Activated CD4-positive, alpha-beta memory T cell treated with anti-CD3 and anti-CD28 coated beads for 36 hours (primary cell): ENCODE data around the gene PTPRN2. TPM values are rescaled to one million over a fixed set of nuclear protein-coding genes. Genes with fewer than 3 reads are reported as not detected.
"Not testable (repeated sequence)": the region's sequence is repeated elsewhere in the genome, so short reads cannot be mapped to it uniquely, and the experiment has no call there.

Source experiments
- CTCF ChIA-PET: fragments of 350-600 bp; sonication (Branson Sonifier 250); formaldehyde crosslinking; loops from one replicate; lab custom pipeline; 2021; ENCODE audit warnings: antibody characterized with exemption, inconsistent platforms; lab: Charles Lee
- POLR2A ChIA-PET: fragments of 350-600 bp; sonication (Branson Sonifier 250); formaldehyde crosslinking; loops from one replicate; lab custom pipeline; 2021; ENCODE audit warnings: antibody characterized with exemption; lab: Charles Lee
- DNase-seq: peaks from one replicate; pipeline ENCODE4 v3.0.0-alpha.2; 2020
- H3K27ac Mint-ChIP-seq: one replicate; pipeline ENCODE4 v1.8.0; 2021; ENCODE audit warnings: mixed read lengths
- H3K27me3 Mint-ChIP-seq: one replicate; pipeline ENCODE4 v1.8.0; 2021; ENCODE audit warnings: mixed read lengths
- H3K36me3 Mint-ChIP-seq: one replicate; pipeline ENCODE4 v1.8.0; 2021; ENCODE audit warnings: mixed read lengths
- H3K4me1 Mint-ChIP-seq: one replicate; pipeline ENCODE4 v1.8.0; 2021; ENCODE audit warnings: low read depth, mixed read lengths
- H3K4me3 Mint-ChIP-seq: one replicate; pipeline ENCODE4 v1.8.0; 2021; ENCODE audit warnings: mild to moderate bottlenecking, mixed read lengths
- H3K9me3 Mint-ChIP-seq: one replicate; pipeline ENCODE4 v1.8.0; 2021; ENCODE audit warnings: mixed read lengths
- intact Hi-C: fragments of 100-400 bp; cut with micrococcal nuclease; formaldehyde crosslinking; loops from one replicate; pipeline ENCODE4 v1.15.1; 2023
- total RNA-seq, 2 experiments: library from RNA; stranded (reverse); gene quantifications; one replicate each; pipeline ENCODE4 v1.2.3, GENCODE V29; 2021

Gene PTPRN2
- total RNA-seq, 2 experiments from 2014 or later = 0.51 to 0.64 TPM

- H3K9me3 Mint-ChIP-seq = peaks cover 16% of the 10 kb centered on the region
- intact Hi-C loops = loop anchor here (1.0 to 2.0 kb wide), 3 partner anchors 8 to 66 kb away; no protein-coding TSS in a partner anchor
- peak overlapping the region; percentile 38 for H3K27ac Mint-ChIP-seq
- H3K27me3 Mint-ChIP-seq = peaks cover 4% of the 10 kb centered on the region
- ChIA-PET CTCF (no interaction called here), POLR2A (no interaction called here)
- peaks cover 10% of the 10 kb centered on the region for H3K36me3 Mint-ChIP-seq
- H3K4me3 Mint-ChIP-seq = peak overlapping the region; percentile 59
- peaks cover 26% of the 10 kb centered on the region for H3K4me1 Mint-ChIP-seq
- DNase-seq = peak; percentile 17
Observed at GRCh38 chr7:157503229-157503628, 1084.4 kb downstream of the PTPRN2 start.

DNA sequence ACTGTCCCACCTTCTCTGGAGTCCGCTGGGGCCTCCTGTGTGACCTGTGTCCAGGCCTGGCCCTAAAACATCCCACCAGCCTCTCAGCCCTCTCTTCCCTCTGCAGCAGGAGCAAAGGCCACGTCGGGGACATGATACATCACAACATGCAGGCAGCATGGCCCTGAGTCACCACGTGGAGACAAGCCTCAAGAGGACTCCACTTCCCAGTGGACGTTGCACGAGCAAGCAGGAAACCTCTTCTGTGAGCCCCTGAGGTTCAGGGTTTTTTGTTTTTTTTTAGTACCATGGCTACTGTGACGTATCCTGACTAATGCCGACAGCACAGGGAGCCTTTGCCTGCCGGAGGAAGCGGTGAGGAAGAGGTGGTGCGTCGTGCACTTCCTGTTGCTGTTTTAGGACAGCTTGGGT is 1084.9 kb downstream of the PTPRN2 start:
- CTCF ChIA-PET = no interaction called here
- peaks cover 26% of the 10 kb centered on the region for H3K4me1 Mint-ChIP-seq
- H3K27me3 Mint-ChIP-seq = peaks cover 4% of the 10 kb centered on the region
- peak; percentile 80 for DNase-seq
- H3K27ac Mint-ChIP-seq = peak overlapping the region; percentile 38
- POLR2A ChIA-PET = no interaction called here
- peaks cover 10% of the 10 kb centered on the region for H3K36me3 Mint-ChIP-seq
- peaks cover 16% of the 10 kb centered on the region for H3K9me3 Mint-ChIP-seq
- peak overlapping the region; percentile 59 for H3K4me3 Mint-ChIP-seq
- intact Hi-C loops = loop anchor here (1.0 to 2.0 kb wide), 3 partner anchors 7 to 66 kb away; no protein-coding TSS in a partner anchor

GRCh38 chr7:157501581-157501980 is 1086.0 kb downstream of the PTPRN2 start:
- peak; percentile 58 for DNase-seq
- Mint-ChIP-seq H3K27me3 (no peaks in the 10 kb centered on the region), H3K9me3 (peaks cover 15% of the 10 kb centered on the region), H3K36me3 (peaks cover 7% of the 10 kb centered on the region), H3K4me1 (peaks cover 26% of the 10 kb centered on the region), H3K4me3 (no peak overlapping the region), H3K27ac (no peak overlapping the region)
- POLR2A ChIA-PET = no interaction called here
- CTCF ChIA-PET = interaction anchor here (1.6 kb wide), 1 partner anchor 69 kb away, joined by 5 read pairs; no protein-coding TSS in a partner anchor
- intact Hi-C loops = no loop called here

DNA sequence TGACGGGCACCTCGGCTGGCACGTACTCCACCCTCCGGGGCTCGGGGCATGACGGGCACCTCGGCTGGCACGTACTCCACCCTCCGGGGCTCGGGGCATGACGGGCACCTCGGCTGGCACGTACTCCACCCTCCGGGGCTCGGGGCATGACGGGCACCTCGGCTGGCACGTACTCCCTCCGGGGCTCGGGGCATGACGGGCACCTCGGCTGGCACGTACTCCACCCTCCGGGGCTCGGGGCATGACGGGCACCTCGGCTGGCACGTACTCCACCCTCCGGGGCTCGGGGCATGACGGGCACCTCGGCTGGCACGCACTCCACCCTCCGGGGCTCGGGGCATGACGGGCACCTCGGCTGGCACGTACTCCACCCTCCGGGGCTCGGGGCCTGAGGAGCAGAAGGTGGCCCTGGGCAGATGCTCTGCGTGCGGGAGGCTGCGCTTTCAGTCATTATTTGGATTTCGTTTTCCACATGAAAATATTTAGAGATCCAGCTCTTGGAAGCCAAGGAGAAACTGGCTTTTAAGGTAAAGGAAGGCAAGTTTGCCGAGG is 1086.6 kb downstream of the PTPRN2 start:
- CTCF ChIA-PET = interaction anchor here (1.6 kb wide), 1 partner anchor 69 kb away, joined by 5 read pairs; no protein-coding TSS in a partner anchor
- Mint-ChIP-seq H3K4me1 (peaks cover 31% of the 10 kb centered on the region), H3K9me3 (peaks cover 13% of the 10 kb centered on the region)
- H3K27me3 Mint-ChIP-seq, POLR2A ChIA-PET, H3K27ac Mint-ChIP-seq, H3K36me3 Mint-ChIP-seq, DNase-seq, H3K4me3 Mint-ChIP-seq, intact Hi-C loops: not testable (repeated sequence)

- ChIA-PET CTCF (interaction anchor here (1.6 kb wide), 1 partner anchor 68 kb away, joined by 5 read pairs; no protein-coding TSS in a partner anchor), POLR2A (no interaction called here)
- DNase-seq = peak; percentile 8
- H3K27ac Mint-ChIP-seq = no peak overlapping the region
- H3K27me3 Mint-ChIP-seq = no peaks in the 10 kb centered on the region
- peaks cover 37% of the 10 kb centered on the region for H3K4me1 Mint-ChIP-seq
- peaks cover 6% of the 10 kb centered on the region for H3K9me3 Mint-ChIP-seq
- intact Hi-C loops = no loop called here
- H3K4me3 Mint-ChIP-seq = no peak overlapping the region
- no peaks in the 10 kb centered on the region for H3K36me3 Mint-ChIP-seq
Observed at GRCh38 chr7:157500171-157500960, 1087.3 kb downstream of the PTPRN2 start.

- H3K36me3 Mint-ChIP-seq = no peaks in the 10 kb centered on the region
- peak; percentile 1 for DNase-seq
- CTCF ChIA-PET = no interaction called here
- POLR2A ChIA-PET = no interaction called here
- peaks cover 43% of the 10 kb centered on the region for H3K4me1 Mint-ChIP-seq
- peaks cover 3% of the 10 kb centered on the region for H3K9me3 Mint-ChIP-seq
- H3K27ac Mint-ChIP-seq = no peak overlapping the region
- intact Hi-C loops = no loop called here
- no peak overlapping the region for H3K4me3 Mint-ChIP-seq
- H3K27me3 Mint-ChIP-seq = no peaks in the 10 kb centered on the region
Observed at GRCh38 chr7:157499835-157500153, 1087.8 kb downstream of the PTPRN2 start.

GRCh38 chr7:157499121-157499834 is 1088.3 kb downstream of the PTPRN2 start:
- ChIA-PET CTCF (no interaction called here), POLR2A (no interaction called here)
- H3K27ac Mint-ChIP-seq = no peak overlapping the region
- peaks cover 3% of the 10 kb centered on the region for H3K9me3 Mint-ChIP-seq
- peaks cover 48% of the 10 kb centered on the region for H3K4me1 Mint-ChIP-seq
- intact Hi-C loops = no loop called here
- no peak overlapping the region for H3K4me3 Mint-ChIP-seq
- no peaks in the 10 kb centered on the region for H3K36me3 Mint-ChIP-seq
- DNase-seq = peak; percentile 8
- peaks cover under 1% of the 10 kb centered on the region for H3K27me3 Mint-ChIP-seq

DNA sequence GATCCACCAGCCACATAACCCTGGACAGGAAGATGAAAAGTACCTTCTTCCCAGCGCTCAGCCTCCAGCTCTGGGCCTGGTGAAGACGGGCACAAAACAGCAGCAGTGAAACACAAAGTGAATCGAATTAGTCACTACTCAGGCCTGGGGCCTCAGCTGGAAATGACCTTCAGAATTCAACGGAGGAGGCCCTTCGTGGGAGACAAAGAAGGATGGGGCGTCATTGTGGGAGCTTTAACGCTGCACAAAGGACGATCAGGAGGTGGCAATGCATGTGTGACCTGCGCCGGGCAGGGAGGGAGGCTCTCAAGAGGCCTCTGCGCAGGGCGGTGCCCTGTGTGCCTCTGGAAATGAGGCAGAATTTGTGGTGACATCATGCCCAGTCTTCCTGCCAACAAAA is 1089.0 kb downstream of the PTPRN2 start:
- H3K27me3 Mint-ChIP-seq = peaks cover 6% of the 10 kb centered on the region
- no peaks in the 10 kb centered on the region for H3K36me3 Mint-ChIP-seq
- H3K4me3 Mint-ChIP-seq = no peak overlapping the region
- peaks cover 52% of the 10 kb centered on the region for H3K4me1 Mint-ChIP-seq
- intact Hi-C loops = no loop called here
- ChIA-PET CTCF (no interaction called here), POLR2A (no interaction called here)
- H3K9me3 Mint-ChIP-seq = peaks cover 3% of the 10 kb centered on the region
- H3K27ac Mint-ChIP-seq = no peak overlapping the region
- peak; percentile 6 for DNase-seq

DNA sequence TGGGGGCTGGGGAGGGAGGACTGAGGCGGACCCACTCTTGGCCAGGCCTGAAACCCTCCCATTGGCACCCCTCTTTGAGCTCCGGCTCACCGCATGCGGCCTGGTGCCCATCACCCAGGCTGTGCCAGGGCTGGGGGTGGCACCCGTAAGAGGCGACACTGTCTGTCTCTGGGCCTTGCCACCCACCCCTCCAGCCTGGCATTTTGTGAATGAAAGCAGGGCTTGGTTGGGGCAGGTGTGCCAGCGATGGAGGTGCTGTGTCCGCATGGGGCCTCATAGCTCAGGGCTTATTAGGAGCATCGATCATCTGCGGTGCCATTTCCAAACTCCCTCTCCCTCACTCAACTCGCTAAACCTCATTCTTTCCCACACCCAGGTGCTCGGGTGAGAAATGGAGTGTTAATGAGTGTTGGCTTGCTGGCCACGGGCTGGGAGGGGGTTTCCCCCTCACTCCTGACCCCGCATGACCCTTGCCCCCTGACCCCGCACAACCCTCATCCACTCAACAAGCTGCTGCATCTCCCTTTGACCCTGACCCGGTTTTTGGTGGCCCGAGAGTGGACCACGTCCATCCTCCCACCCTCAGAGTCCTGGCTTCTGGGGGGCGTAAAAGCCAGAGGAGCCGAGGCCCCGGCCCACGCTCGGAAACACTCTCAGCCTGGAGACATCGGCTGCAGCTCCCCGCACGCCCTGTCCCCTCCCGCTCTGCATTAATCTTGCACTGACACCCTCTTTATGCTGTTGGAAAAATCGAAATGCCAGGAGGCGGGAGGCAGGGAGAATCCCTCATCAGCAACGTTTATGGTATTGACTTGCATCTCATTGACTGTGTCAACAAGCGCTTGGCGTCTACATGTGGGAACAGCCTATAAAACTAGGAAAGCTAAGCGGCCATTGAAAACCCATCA is 1089.6 kb downstream of the PTPRN2 start:
- H3K4me3 Mint-ChIP-seq = no peak overlapping the region
- no peaks in the 10 kb centered on the region for H3K36me3 Mint-ChIP-seq
- DNase-seq = peak; percentile 7
- ChIA-PET CTCF (no interaction called here), POLR2A (no interaction called here)
- intact Hi-C loops = no loop called here
- no peak overlapping the region for H3K27ac Mint-ChIP-seq
- H3K27me3 Mint-ChIP-seq = peaks cover 13% of the 10 kb centered on the region
- H3K4me1 Mint-ChIP-seq = peaks cover 47% of the 10 kb centered on the region
- H3K9me3 Mint-ChIP-seq = peaks cover 3% of the 10 kb centered on the region

GRCh38 chr7:157497367-157497743 is 1090.3 kb downstream of the PTPRN2 start:
- intact Hi-C loops = no loop called here
- DNase-seq = no peak
- CTCF ChIA-PET = no interaction called here
- H3K9me3 Mint-ChIP-seq = peaks cover 2% of the 10 kb centered on the region
- H3K4me1 Mint-ChIP-seq = peaks cover 40% of the 10 kb centered on the region
- peaks cover 18% of the 10 kb centered on the region for H3K27me3 Mint-ChIP-seq
- no peak overlapping the region for H3K27ac Mint-ChIP-seq
- no peak overlapping the region for H3K4me3 Mint-ChIP-seq
- POLR2A ChIA-PET = no interaction called here
- H3K36me3 Mint-ChIP-seq = peaks cover under 1% of the 10 kb centered on the region

- CTCF ChIA-PET = no interaction called here
- H3K9me3 Mint-ChIP-seq = peaks cover 4% of the 10 kb centered on the region
- peak; percentile 8 for DNase-seq
- H3K27ac Mint-ChIP-seq = no peak overlapping the region
- POLR2A ChIA-PET = no interaction called here
- H3K4me1 Mint-ChIP-seq = peaks cover 35% of the 10 kb centered on the region
- intact Hi-C loops = no loop called here
- H3K4me3 Mint-ChIP-seq = no peak overlapping the region
- peaks cover 20% of the 10 kb centered on the region for H3K27me3 Mint-ChIP-seq
- H3K36me3 Mint-ChIP-seq = peaks cover 2% of the 10 kb centered on the region
Observed at GRCh38 chr7:157496416-157497275, 1091.0 kb downstream of the PTPRN2 start.
